Stimulated activated effector memory CD8-positive, alpha-beta T cell treated with anti-CD3 and anti-CD28 coated beads, Interleukin-12 subunit alpha, Interleukin-12 subunit beta, amount 100 ng/mL, for 72 hours (primary cell): ENCODE data around the gene COL25A1.

Source experiments
- ATAC-seq: fragments of 150-1000 bp; cut with Tn5 transposase; 2 replicates; pipeline ENCODE4 v1.10.0; 2021
- DNase-seq, 2 donors: peaks; one replicate each; pipeline ENCODE4 v3.0.0; 2021 to 2022; ENCODE audit warnings: low spot score in 2 of 2
- H3K27ac Mint-ChIP-seq: one replicate; pipeline ENCODE4 v1.8.0; 2022; ENCODE audit warnings: mild to moderate bottlenecking, mixed read lengths
- H3K36me3 Mint-ChIP-seq: one replicate; pipeline ENCODE4 v1.8.0; 2022; ENCODE audit warnings: mild to moderate bottlenecking, mixed read lengths
- H3K4me1 Mint-ChIP-seq: one replicate; pipeline ENCODE4 v1.8.0; 2022; ENCODE audit warnings: mixed read lengths
- H3K4me3 Mint-ChIP-seq: one replicate; pipeline ENCODE4 v1.8.0; 2022; ENCODE audit warnings: mild to moderate bottlenecking, mixed read lengths
- H3K9me3 Mint-ChIP-seq: one replicate; pipeline ENCODE4 v1.8.0; 2022; ENCODE audit warnings: mixed read lengths

Gene COL25A1

DNA sequence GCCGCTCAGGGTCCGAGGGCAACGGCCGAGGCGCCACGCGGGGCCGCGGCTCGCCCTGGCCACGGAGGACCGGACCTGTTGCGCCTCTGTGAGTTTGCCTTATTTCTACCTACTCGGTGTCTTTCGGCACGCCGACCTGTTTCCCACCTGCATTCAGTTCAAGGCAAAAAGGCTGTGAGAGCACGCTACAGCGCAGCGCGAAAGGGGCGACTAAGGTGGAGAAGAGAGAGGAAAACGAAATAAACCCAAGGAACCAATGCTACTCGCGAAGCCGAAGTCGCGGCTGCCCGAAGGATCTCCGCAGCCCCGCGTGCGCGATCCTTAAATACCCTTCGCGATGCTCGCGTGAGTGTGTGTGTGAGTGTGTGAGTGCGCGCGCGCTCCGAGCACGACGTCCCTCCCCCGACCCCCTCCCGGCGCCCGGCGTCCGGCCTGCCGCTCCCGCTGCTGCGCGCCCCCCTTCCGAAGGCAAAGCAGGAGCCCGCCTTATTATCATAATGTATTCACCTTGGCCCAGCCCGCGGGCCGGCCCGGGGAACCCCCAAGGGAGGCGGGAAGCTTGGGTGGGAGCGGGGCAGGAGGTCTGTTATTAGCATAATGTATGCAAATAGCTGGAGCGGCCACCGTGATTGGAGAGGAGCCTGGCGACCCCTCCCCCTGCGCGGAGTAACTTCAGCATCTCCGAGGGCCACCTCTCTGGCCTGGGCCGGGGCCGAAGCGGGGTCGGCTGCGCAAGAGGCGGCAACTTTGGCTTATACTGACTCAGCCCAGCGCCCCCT is at the start of gene COL25A1:
COL25A1 (minus strand) TSS at position 298 of the 779 bp plus-strand sequence.
- no peaks in the 10 kb centered on the region for H3K36me3 Mint-ChIP-seq
- no peak within 1 kb of the TSS for H3K27ac Mint-ChIP-seq
- DNase-seq = no peak
- peak; percentile 57 for ATAC-seq
- H3K9me3 Mint-ChIP-seq = peaks cover 3% of the 10 kb centered on the region
- peaks cover 20% of the 10 kb centered on the region for H3K4me1 Mint-ChIP-seq
- peak within 1 kb of the TSS; percentile 65 for H3K4me3 Mint-ChIP-seq

DNA sequence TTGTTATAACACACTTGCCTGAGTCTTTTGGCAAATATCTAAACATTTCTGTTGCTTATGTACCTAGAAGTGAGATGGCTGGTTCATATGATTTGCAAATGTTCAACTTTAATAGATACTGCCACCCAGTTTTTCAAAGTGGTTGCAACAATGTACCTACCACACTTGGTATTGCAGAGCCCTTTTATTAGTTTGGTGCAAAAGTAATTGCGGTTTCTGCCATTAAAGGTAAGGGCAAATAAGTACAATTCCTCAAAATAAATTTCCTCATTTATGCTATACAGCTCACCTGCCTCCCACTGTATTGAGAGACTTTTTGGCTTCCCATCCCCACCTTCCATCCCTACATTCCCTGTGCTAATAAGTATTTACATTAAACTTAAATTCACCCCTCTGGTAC is 47.7 kb upstream of the COL25A1 start:
- ATAC-seq (no peak), DNase-seq (no peak)
- Mint-ChIP-seq H3K36me3 (no peaks in the 10 kb centered on the region), H3K9me3 (peaks cover 4% of the 10 kb centered on the region), H3K4me1 (no peaks in the 10 kb centered on the region), H3K27ac (no peak overlapping the region), H3K4me3 (no peak overlapping the region)

DNA sequence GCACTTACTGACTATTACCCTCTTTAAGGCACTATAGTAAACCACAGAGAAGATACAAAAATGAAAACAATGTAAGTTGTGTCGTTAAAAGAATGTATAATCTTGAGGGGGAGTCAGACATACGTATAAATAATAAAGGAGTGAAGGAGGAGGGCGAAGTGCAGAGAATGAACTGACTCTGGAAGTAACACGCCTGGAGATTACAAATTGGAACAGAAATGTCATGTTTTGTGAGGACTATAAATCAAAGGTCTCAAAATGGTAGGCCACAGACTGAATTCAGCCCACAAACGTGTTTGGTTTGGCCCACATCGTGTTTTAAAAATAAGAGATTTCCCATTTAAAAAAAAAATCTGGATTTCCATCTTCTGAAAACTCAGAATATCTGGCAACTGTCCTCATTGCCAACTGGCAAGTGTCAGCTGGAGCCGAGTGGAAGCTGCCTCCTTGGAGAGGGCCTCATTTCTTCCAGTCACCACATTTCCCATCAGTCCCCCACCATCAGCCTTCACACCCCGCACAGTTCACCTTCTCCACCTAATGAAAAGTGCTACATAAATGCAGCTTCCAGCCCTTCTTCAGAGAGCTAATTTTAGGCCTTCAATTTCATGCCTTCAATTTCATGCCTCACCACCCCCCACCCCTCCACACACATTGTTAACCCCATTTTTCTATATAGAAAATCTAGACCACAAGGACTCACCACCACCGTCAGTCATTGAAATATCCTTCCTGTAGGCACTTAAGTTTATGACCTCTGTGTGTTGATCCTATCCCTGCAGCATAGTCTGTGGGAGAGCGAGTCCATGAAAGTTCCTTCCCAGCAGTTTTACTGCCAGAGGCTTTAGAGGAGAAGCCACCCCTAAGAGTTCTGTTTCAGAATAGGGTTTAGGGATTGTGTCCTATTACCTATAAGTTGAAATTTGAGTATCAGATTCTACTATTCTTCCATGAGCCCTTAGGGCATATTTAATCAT is 32.0 kb upstream of the COL25A1 start:
- ATAC-seq = no peak
- Mint-ChIP-seq H3K4me1 (no peaks in the 10 kb centered on the region), H3K27ac (no peak overlapping the region), H3K9me3 (no peaks in the 10 kb centered on the region), H3K4me3 (no peak overlapping the region), H3K36me3 (no peaks in the 10 kb centered on the region)
- DNase-seq = no peak

DNA sequence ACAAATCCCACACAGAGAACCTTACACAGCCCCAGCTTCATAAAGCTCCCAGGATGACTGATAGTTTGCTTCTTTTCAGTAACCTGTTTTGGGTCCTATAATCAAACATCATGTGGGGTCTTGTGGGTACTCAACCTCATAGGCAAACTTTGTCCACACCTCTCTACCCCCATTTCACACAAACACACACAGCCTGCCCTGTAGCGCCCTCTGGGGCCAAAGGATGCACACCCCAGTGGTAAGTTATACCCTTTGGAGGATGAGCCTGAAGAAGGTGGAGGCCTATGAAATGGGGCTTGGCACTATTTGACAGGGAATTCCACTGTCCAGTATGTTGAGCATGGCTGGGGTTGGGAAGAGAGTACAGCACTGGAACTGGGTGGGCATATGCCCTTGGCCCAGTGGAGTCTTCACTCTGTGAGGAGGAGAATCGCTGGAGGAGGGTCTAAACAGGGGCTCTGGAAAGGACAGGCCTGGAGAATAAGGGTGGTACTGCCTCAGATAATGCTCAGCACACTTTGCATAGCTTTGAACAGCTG is 30.5 kb upstream of the COL25A1 start:
- DNase-seq (peak in 1 of 2 donors; percentile 52), ATAC-seq (peak; percentile 68)
- Mint-ChIP-seq H3K36me3 (no peaks in the 10 kb centered on the region), H3K27ac (no peak overlapping the region), H3K9me3 (no peaks in the 10 kb centered on the region), H3K4me3 (no peak overlapping the region), H3K4me1 (no peaks in the 10 kb centered on the region)

DNA sequence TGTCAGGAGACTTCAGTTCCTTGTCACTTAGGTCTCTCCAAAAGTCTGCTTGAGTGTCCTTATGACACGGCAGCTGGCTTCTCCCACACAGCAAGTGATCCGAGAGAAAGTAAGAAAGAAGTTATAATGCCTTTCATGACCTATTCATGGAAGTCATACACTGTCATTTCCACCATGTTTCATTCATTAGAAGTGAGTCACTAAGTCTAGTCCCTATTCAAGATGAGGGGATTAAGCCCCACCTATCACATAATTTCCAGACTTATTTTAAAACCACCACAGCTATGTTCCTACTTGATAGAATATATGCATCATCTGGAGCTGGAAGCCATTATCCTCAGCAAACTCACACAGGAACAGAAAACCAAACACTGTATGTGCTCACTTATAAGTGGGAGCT is 25.2 kb upstream of the COL25A1 start:
- no peak for ATAC-seq
- Mint-ChIP-seq H3K4me1 (no peaks in the 10 kb centered on the region), H3K4me3 (no peak overlapping the region), H3K36me3 (no peaks in the 10 kb centered on the region), H3K9me3 (peaks cover 9% of the 10 kb centered on the region), H3K27ac (no peak overlapping the region)
- DNase-seq = no peak

DNA sequence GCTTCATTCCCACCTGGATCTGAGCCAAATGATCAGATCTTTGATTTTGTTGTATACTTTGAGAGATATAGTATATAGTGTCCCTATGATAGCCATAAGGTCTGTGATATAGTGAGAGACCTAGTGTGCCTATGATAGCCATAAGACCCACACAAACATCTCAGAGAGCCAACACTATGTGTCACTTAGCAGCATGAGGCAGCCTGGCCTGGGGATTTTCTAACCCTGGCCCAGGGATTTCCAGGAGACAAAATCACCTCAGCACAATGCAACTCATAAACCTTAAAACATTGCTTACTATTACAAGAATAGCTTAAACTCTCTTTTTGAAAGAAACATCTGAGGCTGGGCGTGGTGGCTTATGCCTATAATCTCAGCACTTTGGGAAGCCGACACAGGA is 23.2 kb upstream of the COL25A1 start:
- H3K27ac Mint-ChIP-seq = no peak overlapping the region
- no peak for ATAC-seq
- no peaks in the 10 kb centered on the region for H3K36me3 Mint-ChIP-seq
- no peaks in the 10 kb centered on the region for H3K4me1 Mint-ChIP-seq
- H3K9me3 Mint-ChIP-seq = peaks cover 13% of the 10 kb centered on the region
- DNase-seq = no peak
- H3K4me3 Mint-ChIP-seq = no peak overlapping the region

DNA sequence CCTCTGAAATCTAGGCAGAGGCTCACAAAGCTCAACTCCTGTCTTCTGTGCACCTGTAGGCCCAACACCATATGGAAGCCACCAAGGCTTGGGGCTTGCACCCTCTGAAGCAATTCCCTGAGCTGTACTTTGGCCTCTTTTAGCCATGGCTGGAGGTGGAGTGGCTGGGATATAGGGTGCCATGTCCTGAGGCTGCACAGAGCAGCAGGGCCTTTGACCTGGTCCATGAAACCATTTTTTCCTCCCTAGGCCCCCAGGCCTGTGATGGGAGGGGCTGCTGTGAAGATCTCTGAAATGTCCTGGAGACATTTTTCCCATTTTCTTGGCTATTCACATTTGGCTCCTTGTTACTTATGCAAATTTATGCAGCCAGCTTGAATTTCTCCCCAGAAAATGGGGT is 20.9 kb upstream of the COL25A1 start:
- Mint-ChIP-seq H3K36me3 (no peaks in the 10 kb centered on the region), H3K9me3 (peaks cover 16% of the 10 kb centered on the region), H3K4me3 (no peak overlapping the region), H3K4me1 (no peaks in the 10 kb centered on the region), H3K27ac (no peak overlapping the region)
- DNase-seq (no peak), ATAC-seq (no peak)

DNA sequence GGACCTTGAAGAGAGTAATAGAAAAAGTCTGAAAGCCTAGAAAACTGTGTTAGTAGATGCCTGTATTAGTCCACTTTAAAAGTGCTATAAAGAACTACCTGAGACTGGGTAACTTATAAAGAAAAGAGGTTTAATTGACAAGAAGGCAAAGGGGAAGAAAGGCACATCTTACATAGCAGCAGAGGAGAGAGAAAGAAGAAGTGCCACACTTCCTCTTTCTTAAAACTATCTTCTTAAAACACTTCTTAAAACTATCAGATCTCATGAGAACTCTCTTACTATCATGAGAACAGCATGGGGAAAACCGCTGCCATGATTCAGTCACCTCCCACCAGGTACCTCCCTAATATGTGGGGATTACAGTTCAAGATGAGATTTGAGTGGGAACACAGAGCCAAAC is 18.8 kb upstream of the COL25A1 start:
- no peak overlapping the region for H3K4me3 Mint-ChIP-seq
- H3K27ac Mint-ChIP-seq = no peak overlapping the region
- ATAC-seq = no peak
- no peaks in the 10 kb centered on the region for H3K36me3 Mint-ChIP-seq
- H3K4me1 Mint-ChIP-seq = no peaks in the 10 kb centered on the region
- no peak for DNase-seq
- H3K9me3 Mint-ChIP-seq = peaks cover 16% of the 10 kb centered on the region

DNA sequence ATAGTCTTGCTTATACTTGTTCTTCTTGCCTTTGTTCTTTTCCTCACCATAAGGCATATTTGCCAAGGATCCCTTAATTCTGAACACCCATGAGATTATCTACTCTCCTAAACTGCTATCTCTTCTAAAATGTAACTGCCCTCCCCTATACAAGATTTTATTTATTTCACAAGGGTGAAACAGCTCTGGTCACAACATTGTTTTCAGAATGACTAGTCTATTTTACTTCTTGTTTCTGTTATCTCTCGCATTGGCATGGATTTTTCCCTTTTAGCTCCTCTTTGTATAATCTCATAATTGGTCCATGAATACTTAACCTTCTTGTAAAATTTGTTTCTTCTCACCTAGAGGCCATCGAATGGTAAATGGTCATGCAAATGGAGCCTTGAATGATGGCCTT is 17.2 kb upstream of the COL25A1 start:
- Mint-ChIP-seq H3K9me3 (peaks cover 16% of the 10 kb centered on the region), H3K4me3 (no peak overlapping the region)
- no peak for ATAC-seq

DNA sequence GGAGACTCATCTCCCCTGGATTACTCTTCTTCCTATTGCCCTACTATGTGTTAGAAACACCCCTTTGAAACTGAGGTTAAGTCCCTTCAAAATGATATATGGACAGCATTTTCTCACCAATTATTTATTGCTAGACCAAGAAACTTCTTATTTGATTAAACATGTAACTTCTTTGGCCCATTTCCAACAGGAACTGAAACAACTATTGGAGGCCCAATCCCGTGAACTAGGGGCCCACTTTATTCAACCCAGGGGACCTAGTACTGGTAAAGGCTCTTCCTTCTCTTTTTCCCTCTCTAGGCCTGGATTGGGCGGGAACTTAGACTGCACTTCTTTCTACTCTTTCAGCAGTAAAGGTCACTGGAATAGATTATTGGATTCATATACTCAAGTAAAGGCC is 16.7 kb upstream of the COL25A1 start:
- H3K27ac Mint-ChIP-seq = no peak overlapping the region
- DNase-seq (no peak), ATAC-seq (no peak)
- no peak overlapping the region for H3K4me3 Mint-ChIP-seq
- H3K9me3 Mint-ChIP-seq = peaks cover 15% of the 10 kb centered on the region
- H3K4me1 Mint-ChIP-seq = no peaks in the 10 kb centered on the region
- H3K36me3 Mint-ChIP-seq = no peaks in the 10 kb centered on the region

More for the DNA sequence above, 17.2 kb upstream of the COL25A1 start:
- Mint-ChIP-seq H3K36me3 (no peaks in the 10 kb centered on the region), H3K27ac (no peak overlapping the region), H3K4me1 (no peaks in the 10 kb centered on the region)
- no peak for DNase-seq

DNA sequence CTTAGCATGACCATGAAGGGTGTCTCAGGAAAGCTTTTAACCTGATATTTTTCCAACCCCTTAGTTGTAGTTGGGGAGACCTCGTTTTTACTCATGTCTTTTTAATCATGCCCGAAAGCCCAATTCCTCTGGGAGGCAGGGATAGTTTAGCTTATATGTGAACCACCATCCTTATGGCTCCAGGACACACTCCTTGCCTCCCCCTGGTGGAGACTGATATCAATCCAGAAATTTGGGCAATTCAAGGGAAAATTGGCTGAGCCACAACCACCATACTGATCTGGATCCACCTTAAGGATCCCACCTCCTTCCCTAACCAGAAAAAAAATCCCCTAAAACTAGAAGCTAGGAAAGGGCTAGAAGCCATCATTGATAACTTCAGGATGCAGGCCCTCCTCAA is 13.4 kb upstream of the COL25A1 start:
- Mint-ChIP-seq H3K36me3 (no peaks in the 10 kb centered on the region), H3K27ac (no peak overlapping the region), H3K9me3 (peaks cover 7% of the 10 kb centered on the region), H3K4me3 (no peak overlapping the region), H3K4me1 (no peaks in the 10 kb centered on the region)
- DNase-seq (no peak), ATAC-seq (no peak)

DNA sequence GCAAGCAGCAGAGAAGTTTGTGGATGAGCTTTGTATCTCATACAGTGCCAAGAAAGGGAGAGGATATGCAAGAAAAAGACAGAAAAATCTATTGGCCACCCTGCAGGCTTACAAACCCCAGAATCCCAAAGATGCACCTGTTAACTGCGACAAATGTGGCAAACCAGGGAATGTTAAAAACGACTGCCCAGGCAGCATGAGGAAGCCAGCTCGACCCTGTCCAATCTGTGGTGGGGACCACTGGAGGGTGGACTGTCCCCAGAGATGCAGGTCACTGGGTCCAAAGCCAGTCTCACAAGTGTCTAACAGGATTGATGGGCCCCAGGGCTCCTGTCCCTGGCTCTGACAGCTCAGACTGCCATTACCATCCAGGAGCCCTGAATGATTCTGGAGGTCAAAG is 12.9 kb upstream of the COL25A1 start:
- Mint-ChIP-seq H3K36me3 (no peaks in the 10 kb centered on the region), H3K27ac (no peak overlapping the region), H3K4me3 (no peak overlapping the region), H3K4me1 (no peaks in the 10 kb centered on the region), H3K9me3 (peaks cover 7% of the 10 kb centered on the region)
- ATAC-seq (no peak), DNase-seq (no peak)

DNA sequence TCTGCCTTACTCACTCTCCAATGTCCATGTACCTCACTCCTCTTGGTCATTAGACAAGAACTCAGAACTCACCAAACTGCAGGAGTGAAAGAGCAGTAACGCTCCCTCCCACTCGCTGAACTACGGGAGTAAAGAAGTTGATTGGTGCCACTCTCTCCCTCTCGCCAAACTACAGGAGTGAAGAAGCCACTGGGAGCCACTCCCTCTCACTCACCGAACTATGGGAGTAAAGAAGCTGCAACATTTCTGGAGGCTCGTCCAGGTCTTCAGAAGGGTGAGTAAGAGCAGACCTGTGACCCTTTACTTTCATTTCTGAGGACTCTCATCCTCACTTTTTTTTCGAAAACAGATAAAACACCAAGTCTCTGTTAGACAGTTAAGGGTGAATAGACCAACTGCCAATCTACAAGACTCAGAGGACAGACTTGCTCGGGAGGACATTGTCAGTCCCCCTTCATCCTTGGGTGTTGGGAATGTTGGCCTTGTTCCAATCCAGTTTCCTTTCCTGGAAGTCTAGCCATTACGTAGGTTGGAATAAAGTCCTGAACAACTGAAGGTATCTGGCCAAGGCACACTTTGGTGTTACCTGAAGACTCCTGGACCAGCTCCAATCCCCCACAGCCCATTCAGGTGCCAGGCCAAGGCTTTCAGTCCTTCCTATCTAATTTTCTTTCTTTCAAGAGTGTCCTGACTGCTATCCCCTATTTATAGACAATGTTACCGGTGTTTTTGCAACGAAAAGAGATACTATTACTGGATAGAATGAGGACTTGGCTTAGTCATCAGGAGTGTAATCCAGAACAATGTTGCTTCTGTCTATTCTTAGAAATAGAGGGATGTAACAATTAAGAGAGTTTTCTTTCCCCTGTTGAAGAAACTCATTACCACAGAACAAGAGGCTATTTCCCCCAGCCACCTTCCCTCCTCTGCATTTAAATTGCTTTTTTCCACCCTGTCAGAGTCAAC is 11.0 kb upstream of the COL25A1 start:
- H3K4me1 Mint-ChIP-seq = no peaks in the 10 kb centered on the region
- H3K27ac Mint-ChIP-seq = no peak overlapping the region
- DNase-seq (no peak), ATAC-seq (no peak)
- H3K9me3 Mint-ChIP-seq = peaks cover 4% of the 10 kb centered on the region
- H3K36me3 Mint-ChIP-seq = no peaks in the 10 kb centered on the region
- H3K4me3 Mint-ChIP-seq = no peak overlapping the region

DNA sequence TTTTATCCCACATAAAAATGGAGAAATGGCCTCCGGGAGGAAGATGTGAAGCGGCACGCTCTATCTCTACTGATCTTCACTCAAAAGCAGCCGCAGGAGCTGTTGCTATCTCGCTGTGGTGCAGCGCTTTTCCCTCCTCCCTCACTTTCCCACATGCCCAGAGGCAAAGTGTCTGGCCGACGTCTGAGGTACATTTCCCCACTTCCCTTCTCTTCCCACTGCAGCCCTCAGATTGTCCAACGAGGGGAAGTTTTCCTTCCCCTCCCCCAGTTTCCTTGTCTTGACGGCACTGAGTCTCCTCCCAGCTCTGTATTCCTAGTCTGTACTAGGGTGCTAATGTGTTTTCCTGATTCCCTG is 660 bp upstream of the COL25A1 start:
- DNase-seq (no peak), ATAC-seq (peak; percentile 14)
- H3K36me3 Mint-ChIP-seq = no peaks in the 10 kb centered on the region
- peaks cover 3% of the 10 kb centered on the region for H3K9me3 Mint-ChIP-seq
- peak overlapping the region; percentile 65 for H3K4me3 Mint-ChIP-seq
- H3K4me1 Mint-ChIP-seq = peaks cover 20% of the 10 kb centered on the region
- no peak overlapping the region for H3K27ac Mint-ChIP-seq
